ENCODE data around the gene ADM5.

GRCh38 chr19:49739098-49739497, 49.7 kb downstream of the ADM5 start:
- TF ChIP-seq POLR2AphosphoS5 (IDR thresholded peaks at IDR 0.05; ENCODE audit: borderline replicate concordance, low read depth, low read length) (no peak), EZH2 (IDR thresholded peaks at IDR 0.05) (no peak), FOXP2 (optimal IDR thresholded peaks at IDR 0.05; ENCODE audit: control extremely low read depth, extremely low read length, insufficient read depth) (no peak)

Data from SK-N-MC (cell line).